Measurements from ENCODE around the gene CYBA. TPM values are rescaled to one million over a fixed set of nuclear protein-coding genes. Genes with fewer than 3 reads are reported as not detected.
A peak's percentile ranks its signal among the peaks of the same experiment; 100 is the strongest.

CYBA gene
- total RNA-seq, 1 donor from 2014 or later, result 140 TPM

- Mint-ChIP-seq H3K36me3 (ENCODE audit: low read depth, unreplicated experiment) (peaks cover 26% of the 10 kb centered on the region), H3K4me1 (ENCODE audit: unreplicated experiment) (peaks cover 4% of the 10 kb centered on the region), H3K27ac (ENCODE audit: unreplicated experiment) (peak overlapping the region; percentile 80), H3K4me3 (ENCODE audit: unreplicated experiment) (no peak overlapping the region), H3K9me3 (ENCODE audit: unreplicated experiment) (no peaks in the 10 kb centered on the region), H3K27me3 (ENCODE audit: unreplicated experiment) (peaks cover 8% of the 10 kb centered on the region)
- peak; percentile 79 for DNase-seq (ENCODE audit: low spot score)
- peak; percentile 34 for TF ChIP-seq CTCF (IDR thresholded peaks at IDR 0.05; ENCODE audit: unreplicated experiment)
These were observed 22.3 kb downstream of the CYBA start for GRCh38 chr16:88628512-88628974.

GRCh38 chr16:88627531-88628411 is 23.1 kb downstream of the CYBA start:
- no peak for DNase-seq (ENCODE audit: low spot score)
- H3K27me3 Mint-ChIP-seq (ENCODE audit: unreplicated experiment), result peaks cover 8% of the 10 kb centered on the region
- H3K4me3 Mint-ChIP-seq (ENCODE audit: unreplicated experiment), result peak overlapping the region; percentile 59
- H3K36me3 Mint-ChIP-seq (ENCODE audit: low read depth, unreplicated experiment), result peaks cover 32% of the 10 kb centered on the region
- peaks cover 4% of the 10 kb centered on the region for H3K4me1 Mint-ChIP-seq (ENCODE audit: unreplicated experiment)
- peak overlapping the region; percentile 38 for H3K27ac Mint-ChIP-seq (ENCODE audit: unreplicated experiment)
- H3K9me3 Mint-ChIP-seq (ENCODE audit: unreplicated experiment), result no peaks in the 10 kb centered on the region
- no peak for TF ChIP-seq CTCF (IDR thresholded peaks at IDR 0.05; ENCODE audit: unreplicated experiment)

- Mint-ChIP-seq H3K4me3 (ENCODE audit: unreplicated experiment) (no peak overlapping the region), H3K9me3 (ENCODE audit: unreplicated experiment) (no peaks in the 10 kb centered on the region), H3K27me3 (ENCODE audit: unreplicated experiment) (peaks cover 6% of the 10 kb centered on the region), H3K36me3 (ENCODE audit: low read depth, unreplicated experiment) (peaks cover 27% of the 10 kb centered on the region), H3K27ac (ENCODE audit: unreplicated experiment) (peak overlapping the region; percentile 22), H3K4me1 (ENCODE audit: unreplicated experiment) (peaks cover 4% of the 10 kb centered on the region)
- no peak for TF ChIP-seq CTCF (IDR thresholded peaks at IDR 0.05; ENCODE audit: unreplicated experiment)
- DNase-seq (ENCODE audit: low spot score), result no peak
These were observed 24.2 kb downstream of the CYBA start for GRCh38 chr16:88626646-88627045.

- peaks cover 4% of the 10 kb centered on the region for H3K4me1 Mint-ChIP-seq (ENCODE audit: unreplicated experiment)
- H3K9me3 Mint-ChIP-seq (ENCODE audit: unreplicated experiment), result no peaks in the 10 kb centered on the region
- H3K36me3 Mint-ChIP-seq (ENCODE audit: low read depth, unreplicated experiment), result peaks cover 21% of the 10 kb centered on the region
- H3K27ac Mint-ChIP-seq (ENCODE audit: unreplicated experiment), result no peak overlapping the region
- peaks cover 6% of the 10 kb centered on the region for H3K27me3 Mint-ChIP-seq (ENCODE audit: unreplicated experiment)
- no peak for DNase-seq (ENCODE audit: low spot score)
- no peak for TF ChIP-seq CTCF (IDR thresholded peaks at IDR 0.05; ENCODE audit: unreplicated experiment)
- H3K4me3 Mint-ChIP-seq (ENCODE audit: unreplicated experiment), result no peak overlapping the region
These were observed 25.8 kb downstream of the CYBA start for GRCh38 chr16:88624977-88625576.

GRCh38 chr16:88624481-88624880 is 26.4 kb downstream of the CYBA start:
- H3K36me3 Mint-ChIP-seq (ENCODE audit: low read depth, unreplicated experiment), result peaks cover 21% of the 10 kb centered on the region
- peaks cover 4% of the 10 kb centered on the region for H3K4me1 Mint-ChIP-seq (ENCODE audit: unreplicated experiment)
- no peak overlapping the region for H3K27ac Mint-ChIP-seq (ENCODE audit: unreplicated experiment)
- H3K9me3 Mint-ChIP-seq (ENCODE audit: unreplicated experiment), result no peaks in the 10 kb centered on the region
- no peak overlapping the region for H3K4me3 Mint-ChIP-seq (ENCODE audit: unreplicated experiment)
- no peak for DNase-seq (ENCODE audit: low spot score)
- H3K27me3 Mint-ChIP-seq (ENCODE audit: unreplicated experiment), result peaks cover 8% of the 10 kb centered on the region
- TF ChIP-seq CTCF (IDR thresholded peaks at IDR 0.05; ENCODE audit: unreplicated experiment), result no peak

All from endothelial cell (in vitro differentiated cells).